GM19025 (cell line): ENCODE data around the gene PSMD11.

Source experiments
- ATAC-seq: cut with Tn5 transposase; IDR thresholded peaks from one replicate; pipeline ENCODE4 v1.9.1; 2021; ENCODE audit warnings: mild to moderate bottlenecking, low read depth, moderate library complexity; ENCODE audit not compliant: unreplicated experiment

PSMD11 gene

DNA sequence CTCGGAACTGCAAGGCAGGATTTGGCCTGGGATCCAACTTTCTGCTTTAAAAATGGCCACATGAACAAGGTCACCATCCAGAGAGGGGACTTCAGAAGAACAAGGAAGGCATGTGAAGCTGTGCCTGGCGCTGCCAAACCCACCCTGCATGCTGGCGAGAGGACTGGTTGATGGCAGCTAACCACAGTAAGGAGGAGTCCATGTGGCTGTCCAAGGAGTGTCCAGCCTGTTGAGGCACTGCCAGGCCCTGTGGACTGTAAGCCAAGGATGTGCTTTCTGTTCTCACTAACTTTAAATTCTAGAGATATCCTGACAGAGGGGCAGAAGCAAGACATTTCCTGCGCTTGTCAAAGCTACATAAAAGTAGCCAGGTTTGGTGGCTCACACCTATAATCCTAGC, 82.8 kb downstream of the PSMD11 start:
- ATAC-seq, result no peak

DNA sequence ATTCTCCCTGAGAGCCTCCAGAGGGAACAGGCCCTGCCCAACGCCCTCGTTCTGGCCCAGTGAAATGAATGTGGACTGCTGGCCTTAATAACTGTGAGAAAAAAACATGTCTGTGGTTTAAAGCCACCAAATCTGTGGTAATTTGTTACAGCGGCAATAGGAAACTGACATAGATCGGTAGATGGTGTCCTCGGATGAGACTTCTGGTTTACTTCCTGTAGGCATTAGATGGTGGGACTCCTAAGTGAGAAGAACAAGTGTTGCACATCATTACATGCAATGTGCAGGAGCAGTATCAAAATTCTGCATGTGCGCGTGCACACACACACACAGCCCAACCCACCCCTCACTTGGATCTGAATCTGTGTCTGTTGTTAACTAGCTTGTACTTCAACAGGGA, 84.5 kb downstream of the PSMD11 start:
- no peak for ATAC-seq

DNA sequence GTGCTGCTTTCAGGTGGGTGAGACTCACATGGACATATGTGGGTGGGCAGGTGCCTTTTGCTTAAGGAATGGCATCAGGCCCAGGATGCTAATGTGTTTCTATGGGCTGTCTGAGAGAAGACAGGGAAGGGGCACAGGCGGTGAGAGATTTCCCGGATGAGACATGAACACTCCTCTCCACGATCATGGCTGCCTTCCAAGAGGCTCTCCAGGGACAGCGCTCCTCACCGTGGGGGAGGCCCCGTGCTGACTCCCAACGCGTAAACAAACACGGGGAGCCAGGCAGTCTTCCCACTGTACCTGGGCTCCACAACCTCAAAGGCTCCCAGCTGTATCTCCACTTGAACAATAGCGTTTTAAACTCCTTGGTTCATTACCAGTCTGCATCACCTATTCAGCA, 85.3 kb downstream of the PSMD11 start:
- no peak for ATAC-seq
